C4-2B (cell line): ENCODE results near the gene MORF4L2.

Experiments
- ZFX ChIP-seq: fragments of 450-650 bp; IDR thresholded peaks from 2 replicates; pipeline ENCODE4 v1.6.1; 2017
- TF ChIP-seq, protein P1 (sequence below): fragments of 450-650 bp; conservative IDR thresholded peaks from 2 replicates; pipeline ENCODE4 v1.5.1; 2017; ENCODE audit warnings: mild to moderate bottlenecking

DNA sequence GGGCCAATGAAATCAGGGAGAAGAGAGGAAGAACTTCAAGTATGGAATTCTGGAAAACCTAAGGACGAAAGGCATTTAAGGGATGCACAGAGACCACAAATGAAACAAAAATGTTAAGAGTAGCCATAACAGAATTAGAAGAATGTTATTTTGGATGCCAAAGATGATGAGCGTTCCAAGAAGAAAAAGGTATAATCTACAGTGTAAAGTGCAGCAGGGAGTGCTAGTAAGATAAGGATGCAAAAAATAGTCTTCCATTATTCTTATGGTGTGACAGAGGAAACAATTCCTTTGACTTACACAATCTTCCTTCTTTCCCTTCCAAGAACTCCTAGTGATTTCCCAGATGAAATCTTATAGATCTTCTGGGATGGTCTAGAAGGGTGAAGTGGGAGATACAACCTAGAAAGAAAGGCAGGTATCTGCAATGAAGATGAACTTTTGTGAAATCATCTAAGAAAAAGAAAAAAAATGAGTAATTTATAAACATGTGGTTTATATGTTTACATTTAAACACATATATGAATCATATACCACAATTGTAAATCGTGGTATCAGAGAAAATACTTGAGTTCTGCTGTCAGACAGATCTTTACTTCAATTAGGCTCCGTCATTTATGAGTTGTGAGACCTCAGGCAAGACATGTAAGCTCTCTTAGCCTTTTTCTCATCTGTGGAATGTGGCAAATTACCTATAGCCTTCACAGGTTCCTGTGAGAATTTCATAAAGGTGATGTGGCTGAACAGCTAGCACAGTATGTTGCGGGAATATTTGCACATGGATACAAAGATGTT, 8.1 kb downstream of the MORF4L2 start:
- TF ChIP-seq, protein P1, sequence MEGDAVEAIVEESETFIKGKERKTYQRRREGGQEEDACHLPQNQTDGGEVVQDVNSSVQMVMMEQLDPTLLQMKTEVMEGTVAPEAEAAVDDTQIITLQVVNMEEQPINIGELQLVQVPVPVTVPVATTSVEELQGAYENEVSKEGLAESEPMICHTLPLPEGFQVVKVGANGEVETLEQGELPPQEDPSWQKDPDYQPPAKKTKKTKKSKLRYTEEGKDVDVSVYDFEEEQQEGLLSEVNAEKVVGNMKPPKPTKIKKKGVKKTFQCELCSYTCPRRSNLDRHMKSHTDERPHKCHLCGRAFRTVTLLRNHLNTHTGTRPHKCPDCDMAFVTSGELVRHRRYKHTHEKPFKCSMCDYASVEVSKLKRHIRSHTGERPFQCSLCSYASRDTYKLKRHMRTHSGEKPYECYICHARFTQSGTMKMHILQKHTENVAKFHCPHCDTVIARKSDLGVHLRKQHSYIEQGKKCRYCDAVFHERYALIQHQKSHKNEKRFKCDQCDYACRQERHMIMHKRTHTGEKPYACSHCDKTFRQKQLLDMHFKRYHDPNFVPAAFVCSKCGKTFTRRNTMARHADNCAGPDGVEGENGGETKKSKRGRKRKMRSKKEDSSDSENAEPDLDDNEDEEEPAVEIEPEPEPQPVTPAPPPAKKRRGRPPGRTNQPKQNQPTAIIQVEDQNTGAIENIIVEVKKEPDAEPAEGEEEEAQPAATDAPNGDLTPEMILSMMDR = no peak
- TF ChIP-seq ZFX = no peak
